Activated naive CD8-positive, alpha-beta T cell (primary cell): ENCODE data around the gene SLC9A2.

Source experiments
- H3K27ac Mint-ChIP-seq: one replicate; pipeline ENCODE4 v1.8.0; 2021; ENCODE audit warnings: mixed read lengths
- H3K27me3 Mint-ChIP-seq: one replicate; pipeline ENCODE4 v1.8.0; 2021; ENCODE audit warnings: mixed read lengths
- H3K36me3 Mint-ChIP-seq: one replicate; pipeline ENCODE4 v1.8.0; 2021; ENCODE audit warnings: mixed read lengths
- H3K4me1 Mint-ChIP-seq: one replicate; pipeline ENCODE4 v1.8.0; 2021; ENCODE audit warnings: low read depth, mixed read lengths
- H3K4me3 Mint-ChIP-seq: one replicate; pipeline ENCODE4 v1.8.0; 2021; ENCODE audit warnings: mild to moderate bottlenecking, mixed read lengths
- H3K9me3 Mint-ChIP-seq: one replicate; pipeline ENCODE4 v1.8.0; 2021; ENCODE audit warnings: low read depth, mixed read lengths

Gene SLC9A2, protein sequence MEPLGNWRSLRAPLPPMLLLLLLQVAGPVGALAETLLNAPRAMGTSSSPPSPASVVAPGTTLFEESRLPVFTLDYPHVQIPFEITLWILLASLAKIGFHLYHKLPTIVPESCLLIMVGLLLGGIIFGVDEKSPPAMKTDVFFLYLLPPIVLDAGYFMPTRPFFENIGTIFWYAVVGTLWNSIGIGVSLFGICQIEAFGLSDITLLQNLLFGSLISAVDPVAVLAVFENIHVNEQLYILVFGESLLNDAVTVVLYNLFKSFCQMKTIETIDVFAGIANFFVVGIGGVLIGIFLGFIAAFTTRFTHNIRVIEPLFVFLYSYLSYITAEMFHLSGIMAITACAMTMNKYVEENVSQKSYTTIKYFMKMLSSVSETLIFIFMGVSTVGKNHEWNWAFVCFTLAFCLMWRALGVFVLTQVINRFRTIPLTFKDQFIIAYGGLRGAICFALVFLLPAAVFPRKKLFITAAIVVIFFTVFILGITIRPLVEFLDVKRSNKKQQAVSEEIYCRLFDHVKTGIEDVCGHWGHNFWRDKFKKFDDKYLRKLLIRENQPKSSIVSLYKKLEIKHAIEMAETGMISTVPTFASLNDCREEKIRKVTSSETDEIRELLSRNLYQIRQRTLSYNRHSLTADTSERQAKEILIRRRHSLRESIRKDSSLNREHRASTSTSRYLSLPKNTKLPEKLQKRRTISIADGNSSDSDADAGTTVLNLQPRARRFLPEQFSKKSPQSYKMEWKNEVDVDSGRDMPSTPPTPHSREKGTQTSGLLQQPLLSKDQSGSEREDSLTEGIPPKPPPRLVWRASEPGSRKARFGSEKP

DNA sequence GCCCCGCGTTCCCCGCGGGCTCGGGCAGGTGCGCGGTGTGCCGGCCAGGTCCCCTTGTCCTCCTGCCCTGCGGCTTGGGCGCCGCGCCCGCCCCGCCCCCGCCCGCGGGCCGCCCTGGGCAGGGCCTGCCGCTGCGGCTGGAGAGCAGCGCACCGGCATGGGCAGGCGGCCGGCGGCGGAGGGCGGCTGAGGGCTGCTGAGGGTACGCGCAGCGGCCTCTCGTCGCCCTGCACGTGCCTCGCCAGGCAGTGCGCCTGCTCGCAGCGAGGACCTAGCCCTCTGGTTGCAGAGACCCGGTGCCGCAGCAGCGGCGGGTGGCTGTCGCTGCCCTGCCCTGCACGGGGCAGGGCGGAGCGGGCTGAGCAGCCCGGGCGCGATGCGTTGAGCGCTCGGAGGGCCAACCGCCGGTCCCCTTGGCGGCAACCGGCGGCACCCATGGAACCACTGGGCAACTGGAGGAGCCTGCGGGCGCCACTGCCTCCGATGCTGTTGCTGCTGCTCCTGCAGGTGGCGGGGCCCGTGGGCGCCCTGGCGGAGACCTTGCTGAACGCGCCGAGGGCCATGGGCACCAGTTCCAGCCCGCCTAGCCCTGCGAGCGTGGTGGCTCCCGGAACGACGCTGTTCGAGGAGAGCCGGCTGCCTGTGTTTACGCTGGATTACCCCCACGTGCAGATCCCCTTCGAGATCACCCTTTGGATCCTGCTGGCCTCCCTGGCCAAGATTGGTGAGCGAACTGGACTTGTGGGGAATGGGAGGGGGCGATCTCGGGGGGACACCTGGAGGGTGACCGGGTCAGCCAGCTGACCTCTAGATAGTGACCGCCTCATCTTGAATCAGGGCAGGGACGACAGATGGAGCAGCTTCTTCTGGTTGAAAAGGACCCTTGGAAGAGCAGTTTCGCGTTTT is at the start of gene SLC9A2:
SLC9A2 (plus strand) TSS at position 140 of the 906 bp plus-strand sequence; CDS start at position 436, 296 bp downstream.
- peaks cover 45% of the 10 kb centered on the region for H3K27me3 Mint-ChIP-seq

DNA sequence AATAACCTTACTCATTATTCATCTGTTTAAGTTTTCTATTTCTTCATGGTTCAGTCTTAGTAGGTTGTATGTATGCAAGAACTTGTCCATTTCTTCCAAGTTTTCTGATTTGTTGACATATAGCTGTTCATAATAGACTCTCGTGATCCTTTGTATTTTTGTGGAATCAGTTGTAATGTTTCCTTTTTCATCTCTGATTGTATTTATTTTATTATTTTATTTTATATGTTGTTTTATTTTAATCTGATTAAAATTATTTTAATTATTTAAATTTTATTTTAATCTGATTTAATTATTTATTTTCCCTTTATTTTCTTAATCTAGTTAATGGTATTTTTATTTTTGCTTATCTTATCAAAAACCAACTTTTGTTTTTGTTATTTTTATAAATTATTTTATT is 43.5 kb upstream of the SLC9A2 start:
- H3K27ac Mint-ChIP-seq = no peak overlapping the region
- no peak overlapping the region for H3K4me3 Mint-ChIP-seq
- peaks cover 2% of the 10 kb centered on the region for H3K36me3 Mint-ChIP-seq
- peaks cover 11% of the 10 kb centered on the region for H3K9me3 Mint-ChIP-seq
- H3K4me1 Mint-ChIP-seq = no peaks in the 10 kb centered on the region
- peaks cover 8% of the 10 kb centered on the region for H3K27me3 Mint-ChIP-seq

More for the DNA sequence above, at the start of gene SLC9A2:
- H3K4me1 Mint-ChIP-seq = peaks cover 12% of the 10 kb centered on the region
- no peaks in the 10 kb centered on the region for H3K36me3 Mint-ChIP-seq
- peak within 1 kb of the TSS; percentile 76 for H3K4me3 Mint-ChIP-seq
- no peaks in the 10 kb centered on the region for H3K9me3 Mint-ChIP-seq
- H3K27ac Mint-ChIP-seq = no peak within 1 kb of the TSS

DNA sequence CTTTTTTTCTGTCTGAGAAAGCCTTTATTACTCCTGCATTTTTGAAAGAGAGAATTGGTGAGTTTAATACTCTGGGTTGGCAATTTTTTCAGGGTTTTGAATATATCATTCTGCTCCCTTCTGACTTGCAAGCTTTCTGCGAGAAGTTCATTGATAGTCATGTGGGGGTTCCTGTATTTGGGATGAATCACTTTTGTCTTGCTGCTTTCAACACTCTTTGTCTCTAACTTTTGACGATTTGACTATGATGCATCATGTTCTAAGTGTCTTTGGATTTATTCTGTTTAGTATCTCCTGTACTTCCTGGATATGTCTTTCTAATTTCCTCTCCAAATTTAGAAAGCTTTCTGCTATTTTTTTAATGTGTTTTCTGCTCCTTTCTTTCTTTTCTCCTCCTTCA is 41.0 kb upstream of the SLC9A2 start:
- no peak overlapping the region for H3K4me3 Mint-ChIP-seq
- H3K9me3 Mint-ChIP-seq = peaks cover 9% of the 10 kb centered on the region
- peaks cover 6% of the 10 kb centered on the region for H3K27me3 Mint-ChIP-seq
- H3K27ac Mint-ChIP-seq = no peak overlapping the region
- peaks cover 9% of the 10 kb centered on the region for H3K4me1 Mint-ChIP-seq
- H3K36me3 Mint-ChIP-seq = no peaks in the 10 kb centered on the region

DNA sequence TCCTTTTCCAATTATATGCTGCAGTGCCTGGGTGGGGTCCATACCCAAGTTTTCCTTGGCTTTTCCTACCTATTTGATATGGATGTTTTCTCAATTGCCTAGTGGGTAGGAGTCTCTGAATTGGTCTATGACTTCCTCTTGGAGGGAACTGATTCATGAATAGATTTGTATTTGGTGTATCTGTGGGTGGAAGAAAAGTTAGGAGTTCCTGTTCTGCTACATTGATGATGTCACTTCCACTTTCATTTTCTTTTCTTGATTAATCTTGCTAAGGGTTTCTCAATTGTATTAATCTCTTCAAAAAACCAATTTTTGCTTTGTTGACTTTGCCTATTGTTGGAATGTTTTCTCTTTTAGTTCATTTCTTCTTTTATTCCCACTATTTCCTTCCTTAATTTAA is 37.4 kb upstream of the SLC9A2 start:
- H3K27ac Mint-ChIP-seq = no peak overlapping the region
- H3K4me3 Mint-ChIP-seq = no peak overlapping the region
- peaks cover 9% of the 10 kb centered on the region for H3K4me1 Mint-ChIP-seq
- H3K27me3 Mint-ChIP-seq = peaks cover 3% of the 10 kb centered on the region
- H3K36me3 Mint-ChIP-seq = no peaks in the 10 kb centered on the region
- no peaks in the 10 kb centered on the region for H3K9me3 Mint-ChIP-seq

DNA sequence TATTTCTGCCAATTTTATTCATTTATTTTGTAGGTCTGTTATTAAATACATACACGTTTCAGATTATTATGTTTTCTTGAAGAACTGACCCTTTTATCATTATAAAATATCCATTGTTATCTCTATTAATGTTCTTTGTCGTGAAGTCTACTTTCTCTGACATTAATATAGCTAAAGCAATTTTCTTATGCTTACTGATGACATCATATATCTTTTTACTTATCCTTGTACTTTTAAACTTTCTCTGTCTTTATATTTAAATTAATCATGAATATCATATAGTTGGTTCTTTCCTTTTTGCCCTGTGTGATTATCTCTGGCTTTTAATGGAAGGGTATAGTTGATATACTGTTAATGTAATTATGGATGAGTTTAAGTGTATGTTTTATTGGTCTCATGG is 36.5 kb upstream of the SLC9A2 start:
- Mint-ChIP-seq H3K36me3 (no peaks in the 10 kb centered on the region), H3K27me3 (peaks cover 5% of the 10 kb centered on the region), H3K9me3 (no peaks in the 10 kb centered on the region), H3K4me3 (no peak overlapping the region), H3K4me1 (peaks cover 9% of the 10 kb centered on the region), H3K27ac (no peak overlapping the region)

DNA sequence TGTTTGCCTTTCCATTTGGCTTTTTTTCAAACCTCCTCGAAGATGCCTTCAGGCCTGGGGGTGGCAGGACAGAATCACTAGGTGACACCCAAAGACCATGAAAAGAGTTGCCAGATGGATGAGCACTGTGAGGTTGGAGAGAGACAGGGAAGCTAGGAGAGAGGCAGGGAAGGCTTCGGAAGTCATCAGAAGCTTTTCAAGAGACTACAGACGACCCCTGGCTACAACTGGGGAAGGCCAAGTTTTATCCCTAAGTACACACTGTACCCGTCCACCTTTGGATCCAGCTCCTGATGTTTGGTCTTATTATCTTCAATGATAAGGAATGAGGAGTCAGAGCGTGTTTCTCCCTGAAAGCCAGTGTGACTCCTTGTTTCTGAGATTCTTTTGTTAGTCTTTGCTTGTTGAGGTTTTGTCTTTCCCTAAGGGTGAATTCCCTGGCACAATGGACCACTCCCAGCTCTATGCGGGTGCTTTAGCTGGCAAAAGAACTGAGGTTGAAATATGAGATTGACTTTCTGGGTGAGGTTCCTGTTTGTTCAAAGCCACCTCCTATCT is 33.4 kb upstream of the SLC9A2 start:
- peaks cover 9% of the 10 kb centered on the region for H3K4me1 Mint-ChIP-seq
- H3K27me3 Mint-ChIP-seq = peaks cover 5% of the 10 kb centered on the region
- no peak overlapping the region for H3K4me3 Mint-ChIP-seq
- H3K36me3 Mint-ChIP-seq = no peaks in the 10 kb centered on the region
- H3K27ac Mint-ChIP-seq = no peak overlapping the region
- no peaks in the 10 kb centered on the region for H3K9me3 Mint-ChIP-seq

DNA sequence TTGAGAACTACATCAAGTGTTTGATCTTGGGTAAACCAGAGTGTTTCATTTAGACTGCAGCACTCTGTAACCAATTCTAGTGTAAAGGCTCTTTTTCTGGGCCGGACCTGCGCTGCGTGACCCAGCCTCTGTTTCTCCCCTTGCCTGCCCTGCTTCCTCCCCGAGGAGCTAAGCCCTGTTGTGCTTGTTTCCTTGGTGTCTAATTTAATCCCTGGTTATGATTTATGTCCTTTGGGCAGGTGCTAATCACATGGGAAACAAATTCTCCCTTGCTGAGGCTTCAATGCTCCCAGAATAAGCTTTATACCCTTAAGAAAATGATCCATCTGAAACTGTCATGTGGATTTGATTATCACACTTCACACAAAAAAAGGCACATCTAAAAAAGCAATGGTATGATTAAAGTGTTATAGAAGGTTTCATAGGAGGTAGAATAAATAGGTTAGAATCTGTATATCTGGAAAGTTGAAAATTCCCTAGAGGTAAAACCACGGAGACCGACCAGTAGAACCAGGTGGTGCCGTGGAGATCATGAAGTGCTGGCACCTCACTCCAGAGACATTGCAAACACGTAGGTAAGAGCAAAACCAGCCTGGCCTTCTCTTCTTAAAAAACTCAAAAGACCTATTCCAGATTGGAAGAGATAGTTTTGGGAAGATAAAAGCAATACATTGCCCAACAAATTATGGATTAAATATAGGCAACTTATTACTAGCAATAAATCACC is 31.0 kb upstream of the SLC9A2 start:
- Mint-ChIP-seq H3K36me3 (no peaks in the 10 kb centered on the region), H3K4me1 (no peaks in the 10 kb centered on the region), H3K9me3 (no peaks in the 10 kb centered on the region), H3K4me3 (no peak overlapping the region), H3K27me3 (peaks cover 7% of the 10 kb centered on the region), H3K27ac (no peak overlapping the region)

DNA sequence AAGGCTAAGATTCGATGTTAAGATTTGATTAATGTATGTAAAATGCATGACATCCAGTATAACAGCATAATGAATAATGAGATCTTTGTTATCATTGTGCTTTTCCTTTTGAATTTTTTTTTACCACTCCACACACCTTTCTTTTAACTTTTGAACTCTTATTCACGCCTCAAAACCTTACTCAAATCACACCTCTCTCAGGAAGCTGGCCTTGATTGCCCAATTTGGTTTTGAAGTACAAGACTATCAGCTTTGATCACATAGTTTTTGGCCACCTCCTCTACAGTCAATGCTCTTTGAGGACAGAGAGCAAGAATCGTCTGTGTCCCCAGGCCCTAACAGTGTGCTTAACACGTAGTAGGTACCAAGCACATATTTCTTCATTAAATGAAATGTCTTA is 29.9 kb upstream of the SLC9A2 start:
- Mint-ChIP-seq H3K27ac (no peak overlapping the region), H3K9me3 (no peaks in the 10 kb centered on the region), H3K36me3 (no peaks in the 10 kb centered on the region), H3K27me3 (peaks cover 7% of the 10 kb centered on the region), H3K4me3 (no peak overlapping the region), H3K4me1 (no peaks in the 10 kb centered on the region)

DNA sequence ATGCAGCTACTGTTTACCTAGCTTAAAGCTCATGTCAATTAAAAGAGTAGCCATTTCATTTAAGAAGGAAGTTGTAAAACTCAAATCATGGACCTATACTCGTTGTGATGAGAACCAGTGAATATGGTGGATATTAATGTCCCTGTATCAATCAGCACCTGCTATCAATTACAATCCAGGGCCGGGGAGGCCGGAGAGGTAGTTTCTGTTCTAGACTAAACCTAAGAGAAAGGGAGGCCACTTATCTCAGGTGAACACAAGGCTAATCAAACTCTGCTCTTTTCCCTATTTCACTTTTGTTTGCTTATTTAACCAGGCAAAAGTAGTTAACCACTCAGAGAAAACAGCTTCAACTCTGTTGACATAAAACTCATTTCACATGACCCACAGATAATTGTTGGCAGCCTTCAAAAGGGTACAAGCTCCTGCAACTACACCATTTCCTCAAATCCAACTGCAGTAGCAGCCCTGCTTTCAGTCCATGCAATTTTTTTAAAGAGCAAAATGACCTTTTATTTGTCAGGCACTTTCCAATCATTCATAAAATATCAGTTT is 27.8 kb upstream of the SLC9A2 start:
- no peaks in the 10 kb centered on the region for H3K9me3 Mint-ChIP-seq
- H3K27ac Mint-ChIP-seq = no peak overlapping the region
- no peaks in the 10 kb centered on the region for H3K4me1 Mint-ChIP-seq
- no peaks in the 10 kb centered on the region for H3K36me3 Mint-ChIP-seq
- no peak overlapping the region for H3K4me3 Mint-ChIP-seq
- peaks cover 11% of the 10 kb centered on the region for H3K27me3 Mint-ChIP-seq

DNA sequence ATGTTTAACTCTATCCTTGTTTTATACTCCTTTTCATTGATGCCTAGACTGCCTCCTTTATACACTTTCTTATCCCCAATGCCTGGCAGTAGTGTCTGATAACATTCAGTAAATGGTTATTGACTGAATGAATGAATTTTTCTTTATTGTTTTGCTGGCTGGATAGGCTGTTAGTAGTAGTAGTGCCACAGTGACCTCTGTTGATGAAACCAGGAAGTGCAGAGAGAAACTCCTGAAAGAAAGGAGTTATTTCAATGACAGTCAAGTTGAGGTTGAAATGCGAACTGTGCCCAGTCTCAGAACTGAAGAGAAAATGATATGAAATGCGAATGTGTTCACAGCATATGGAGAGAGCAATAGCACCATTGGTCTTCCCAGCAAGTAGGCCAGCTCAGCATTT is 26.8 kb upstream of the SLC9A2 start:
- no peaks in the 10 kb centered on the region for H3K36me3 Mint-ChIP-seq
- H3K27me3 Mint-ChIP-seq = peaks cover 11% of the 10 kb centered on the region
- no peaks in the 10 kb centered on the region for H3K9me3 Mint-ChIP-seq
- no peaks in the 10 kb centered on the region for H3K4me1 Mint-ChIP-seq
- no peak overlapping the region for H3K4me3 Mint-ChIP-seq
- H3K27ac Mint-ChIP-seq = no peak overlapping the region

DNA sequence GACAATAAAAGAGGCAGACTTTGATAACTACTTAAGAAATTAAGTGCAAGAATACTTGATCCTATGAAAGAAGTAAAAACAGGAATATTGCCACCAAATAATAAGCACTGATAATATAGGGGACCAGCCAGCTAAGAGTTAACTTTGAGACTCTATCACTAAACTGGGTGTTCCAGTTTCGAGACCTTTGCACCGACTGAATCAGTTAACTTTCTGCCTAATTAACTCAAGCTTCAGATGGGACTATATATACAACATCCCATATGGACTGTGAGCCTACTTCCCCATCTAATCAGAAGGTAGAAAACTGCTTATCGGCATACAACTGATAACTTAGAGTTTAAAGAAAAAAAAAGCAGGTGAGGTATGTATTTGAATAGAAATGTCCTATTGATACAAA is 25.8 kb upstream of the SLC9A2 start:
- Mint-ChIP-seq H3K27me3 (peaks cover 11% of the 10 kb centered on the region), H3K9me3 (no peaks in the 10 kb centered on the region), H3K27ac (no peak overlapping the region), H3K36me3 (no peaks in the 10 kb centered on the region), H3K4me3 (no peak overlapping the region), H3K4me1 (no peaks in the 10 kb centered on the region)

DNA sequence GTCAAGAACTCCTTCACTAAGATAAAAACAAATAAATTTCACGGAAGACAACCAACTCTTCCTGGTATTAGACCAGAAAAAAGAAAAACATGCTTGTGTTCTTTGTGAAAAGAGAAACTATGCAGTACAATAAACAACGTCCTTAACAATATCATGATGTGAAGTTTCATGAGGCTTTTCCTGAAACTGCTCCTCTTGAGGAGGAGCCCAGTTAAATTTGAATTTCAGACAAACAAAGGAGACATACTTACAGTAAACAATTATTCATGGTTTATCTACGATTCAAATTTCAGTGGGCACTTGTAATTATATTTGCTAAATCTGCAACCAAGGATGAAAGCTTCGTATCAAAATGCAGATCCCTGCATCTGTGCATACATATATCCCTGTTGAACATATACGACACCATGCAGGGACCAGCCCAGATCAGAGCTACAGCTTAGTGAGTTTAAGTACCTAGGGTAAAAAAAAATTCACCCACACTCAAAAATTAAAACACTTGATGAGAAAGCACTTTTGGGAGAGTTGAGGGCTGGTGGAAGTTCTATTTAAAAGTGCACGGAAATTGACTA is 24.8 kb upstream of the SLC9A2 start:
- Mint-ChIP-seq H3K4me3 (no peak overlapping the region), H3K27me3 (peaks cover 11% of the 10 kb centered on the region), H3K9me3 (no peaks in the 10 kb centered on the region), H3K36me3 (no peaks in the 10 kb centered on the region), H3K27ac (no peak overlapping the region), H3K4me1 (no peaks in the 10 kb centered on the region)

DNA sequence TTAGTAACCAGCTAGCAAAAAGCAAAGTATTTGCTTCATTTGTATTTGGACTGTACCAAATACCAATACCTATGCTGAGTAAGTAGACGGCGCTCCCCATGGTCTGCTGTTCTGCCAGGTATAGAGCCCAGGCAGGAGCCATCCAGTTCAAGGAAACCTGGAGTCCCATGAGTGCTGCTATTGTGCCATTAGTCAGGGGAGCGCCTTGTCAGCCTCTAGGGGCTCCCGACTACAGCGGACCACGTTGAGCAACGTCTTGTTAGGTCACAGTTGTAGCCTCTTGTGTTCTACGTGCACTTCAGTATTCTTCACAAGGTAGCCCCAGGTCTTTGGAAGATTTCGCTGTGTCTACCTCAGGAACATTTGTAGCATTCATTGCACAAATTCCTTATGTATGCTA is 21.6 kb upstream of the SLC9A2 start:
- peaks cover 20% of the 10 kb centered on the region for H3K27me3 Mint-ChIP-seq
- H3K4me3 Mint-ChIP-seq = no peak overlapping the region
- no peaks in the 10 kb centered on the region for H3K36me3 Mint-ChIP-seq
- no peaks in the 10 kb centered on the region for H3K4me1 Mint-ChIP-seq
- no peak overlapping the region for H3K27ac Mint-ChIP-seq
- H3K9me3 Mint-ChIP-seq = peaks cover 4% of the 10 kb centered on the region
